ENCODE measurements around the gene MBOAT2. TPM values are rescaled to one million over a fixed set of nuclear protein-coding genes. Genes with fewer than 3 reads are reported as not detected.

The MBOAT2 gene
- total RNA-seq, 1 donor from 2014 or later: 34.9 TPM

- no peak overlapping the region for H3K4me3 ChIP-seq (ENCODE audit: low read depth, low read length)
- TF ChIP-seq, protein P1, sequence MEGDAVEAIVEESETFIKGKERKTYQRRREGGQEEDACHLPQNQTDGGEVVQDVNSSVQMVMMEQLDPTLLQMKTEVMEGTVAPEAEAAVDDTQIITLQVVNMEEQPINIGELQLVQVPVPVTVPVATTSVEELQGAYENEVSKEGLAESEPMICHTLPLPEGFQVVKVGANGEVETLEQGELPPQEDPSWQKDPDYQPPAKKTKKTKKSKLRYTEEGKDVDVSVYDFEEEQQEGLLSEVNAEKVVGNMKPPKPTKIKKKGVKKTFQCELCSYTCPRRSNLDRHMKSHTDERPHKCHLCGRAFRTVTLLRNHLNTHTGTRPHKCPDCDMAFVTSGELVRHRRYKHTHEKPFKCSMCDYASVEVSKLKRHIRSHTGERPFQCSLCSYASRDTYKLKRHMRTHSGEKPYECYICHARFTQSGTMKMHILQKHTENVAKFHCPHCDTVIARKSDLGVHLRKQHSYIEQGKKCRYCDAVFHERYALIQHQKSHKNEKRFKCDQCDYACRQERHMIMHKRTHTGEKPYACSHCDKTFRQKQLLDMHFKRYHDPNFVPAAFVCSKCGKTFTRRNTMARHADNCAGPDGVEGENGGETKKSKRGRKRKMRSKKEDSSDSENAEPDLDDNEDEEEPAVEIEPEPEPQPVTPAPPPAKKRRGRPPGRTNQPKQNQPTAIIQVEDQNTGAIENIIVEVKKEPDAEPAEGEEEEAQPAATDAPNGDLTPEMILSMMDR (conservative IDR thresholded peaks at IDR 0.05; ENCODE audit: low read depth, low read length): no peak
- no peak for DNase-seq (ENCODE audit: low read depth)
Measured at GRCh38 chr2:8858910-8859309, 144.6 kb downstream of the MBOAT2 start.

GRCh38 chr2:8858264-8858663, 145.2 kb downstream of the MBOAT2 start:
- H3K4me3 ChIP-seq (ENCODE audit: low read depth, low read length): no peak overlapping the region
- no peak for DNase-seq (ENCODE audit: low read depth)
- TF ChIP-seq, protein P1 (conservative IDR thresholded peaks at IDR 0.05; ENCODE audit: low read depth, low read length): no peak

GRCh38 chr2:8857709-8858108, 145.8 kb downstream of the MBOAT2 start:
- no peak overlapping the region for H3K4me3 ChIP-seq (ENCODE audit: low read depth, low read length)
- DNase-seq (ENCODE audit: low read depth): no peak

GRCh38 chr2:8856176-8856575, 147.3 kb downstream of the MBOAT2 start:
- DNase-seq (ENCODE audit: low read depth): no peak
- TF ChIP-seq, protein P1 (conservative IDR thresholded peaks at IDR 0.05; ENCODE audit: low read depth, low read length): no peak
- H3K4me3 ChIP-seq (ENCODE audit: low read depth, low read length): no peak overlapping the region

More at GRCh38 chr2:8857709-8858108, 145.8 kb downstream of the MBOAT2 start:
- TF ChIP-seq, protein P1 (conservative IDR thresholded peaks at IDR 0.05; ENCODE audit: low read depth, low read length): no peak

DNA sequence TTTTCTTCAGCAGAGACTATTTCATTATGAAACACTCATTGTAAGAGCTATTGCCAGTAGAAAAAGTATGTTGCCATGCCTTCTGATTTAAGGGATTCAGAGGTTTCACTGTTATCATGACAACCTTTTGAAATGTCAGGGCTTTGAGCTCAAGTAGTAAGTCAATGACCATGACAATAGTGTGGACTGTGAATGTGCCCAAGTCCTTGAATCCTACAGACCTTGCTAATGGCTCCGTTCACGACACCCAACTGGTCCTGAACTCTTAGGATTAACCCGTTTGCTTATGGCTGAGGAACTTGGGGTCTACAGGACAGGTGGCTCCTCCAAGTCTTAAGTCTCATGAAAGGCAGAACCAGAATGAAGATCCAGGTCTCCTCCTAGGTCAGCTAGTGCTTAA, 148.5 kb downstream of the MBOAT2 start:
- TF ChIP-seq, protein P1 (conservative IDR thresholded peaks at IDR 0.05; ENCODE audit: low read depth, low read length): no peak
- no peak for DNase-seq (ENCODE audit: low read depth)
- no peak overlapping the region for H3K4me3 ChIP-seq (ENCODE audit: low read depth, low read length)

GRCh38 chr2:8853426-8853825, 150.1 kb downstream of the MBOAT2 start:
- DNase-seq (ENCODE audit: low read depth): no peak
- H3K4me3 ChIP-seq (ENCODE audit: low read depth, low read length): no peak overlapping the region
- TF ChIP-seq, protein P1 (conservative IDR thresholded peaks at IDR 0.05; ENCODE audit: low read depth, low read length): no peak

- no peak overlapping the region for H3K4me3 ChIP-seq (ENCODE audit: low read depth, low read length)
- TF ChIP-seq, protein P1 (conservative IDR thresholded peaks at IDR 0.05; ENCODE audit: low read depth, low read length): no peak
- DNase-seq (ENCODE audit: low read depth): no peak
Measured at GRCh38 chr2:8851811-8852560, 151.5 kb downstream of the MBOAT2 start.
